Testis (tissue), 3 donors: ENCODE data around the gene HECW1. TPM values are rescaled to one million over a fixed set of nuclear protein-coding genes. Genes with fewer than 3 reads are reported as not detected.

Source experiments
- DNase-seq: peaks from one replicate; pipeline ENCODE4 v3.0.0-alpha.2; 2019
- H3K27ac ChIP-seq, 2 donors: fragments of 200-600 bp; sonication (generic); one replicate each; pipeline ENCODE4 v1.5.1; 2019
- H3K27me3 ChIP-seq: fragments of 200-600 bp; sonication (generic); one replicate; pipeline ENCODE4 v1.5.1; 2019
- H3K36me3 ChIP-seq: fragments of 200-600 bp; sonication (generic); one replicate; pipeline ENCODE4 v1.5.1; 2017; ENCODE audit warnings: low read depth; ENCODE audit errors: missing control alignments
- H3K4me1 ChIP-seq: fragments of 200-600 bp; sonication (generic); one replicate; pipeline ENCODE4 v1.5.1; 2019
- H3K4me3 ChIP-seq, 2 donors: fragments of 200-600 bp; sonication (generic); one replicate each; pipeline ENCODE4 v1.5.1; 2017 to 2019
- H3K9me3 ChIP-seq: fragments of 200-600 bp; sonication (generic); one replicate; pipeline ENCODE4 v1.5.1; 2017
- POLR2A ChIP-seq: fragments of 450-650 bp; IDR thresholded peaks from one replicate; pipeline ENCODE4 v1.6.1; 2017; ENCODE audit warnings: antibody characterized with exemption, mild to moderate bottlenecking, moderate library complexity
- whole genome bisulfite sequencing, 2 donors: methylation state at CpG; one replicate each; pipeline ENCODE4 v1.1.5; 2018; 5-methylcytosine and 5-hydroxymethylcytosine counted together
- intact Hi-C: fragments of 100-400 bp; cut with DNase I; formaldehyde crosslinking; loops from one replicate; pipeline ENCODE4 v1.15.1; 2023; ENCODE audit warnings: low total_unique reads
- polyA plus RNA-seq: library from polyadenylated mRNA; stranded (reverse); fragments of 350-450 nt; fragmentation: Illumina TruSeq; extraction: RNeasy Lipid Tissue Mini Kit (QIAGEN cat#74804); gene quantifications from one replicate; pipeline ENCODE4 v1.2.3, GENCODE V29; 2014; ENCODE audit warnings: low read depth, low replicate concordance; ENCODE audit not compliant: insufficient read depth
- total RNA-seq, 2 donors: library from RNA; depleted of rRNA; stranded (reverse); fragments of >200 nt; gene quantifications; one replicate each; pipeline ENCODE4 v1.2.3, GENCODE V29; 2016
- TF ChIP-seq, protein P1 (sequence below), 3 experiments: fragments of 450-650 bp in 2 of 3; fragments of 200-600 bp in 1 of 3; sonication (generic) in 1 of 3; IDR thresholded peaks; one replicate each; pipeline ENCODE4 v1.5.1; 2016 to 2019; ENCODE audit warnings: antibody characterized with exemption in 3 of 3, mild to moderate bottlenecking in 2 of 3, moderate library complexity in 1 of 3

Gene HECW1
- total and polyA plus RNA-seq, 3 donors from 2014 or later: 3.2 to 14.5 (median 5.0) TPM

DNA sequence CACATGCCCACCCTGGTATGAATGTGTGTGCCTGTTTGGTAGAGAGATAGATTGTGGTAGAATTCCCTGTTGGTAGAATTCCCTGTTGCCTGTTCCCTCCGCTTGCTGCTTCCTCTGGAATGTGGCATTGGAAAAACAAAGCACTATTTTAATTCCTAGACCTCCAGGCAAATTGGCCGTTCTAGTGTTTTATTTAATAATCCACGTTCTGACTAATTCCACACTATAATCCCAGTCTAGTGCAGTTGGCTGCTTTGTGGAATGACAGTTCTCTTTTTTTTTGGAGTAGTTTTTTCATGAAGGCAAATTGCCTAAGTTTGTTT, 2.0 kb downstream of the HECW1 start:
- WGBS, 2 donors: 32 to 46% methylated on average over 3 of the region's 3 CpGs
- no peak overlapping the region for H3K27ac ChIP-seq
- H3K27me3 ChIP-seq: peaks cover 3% of the 10 kb centered on the region

DNA sequence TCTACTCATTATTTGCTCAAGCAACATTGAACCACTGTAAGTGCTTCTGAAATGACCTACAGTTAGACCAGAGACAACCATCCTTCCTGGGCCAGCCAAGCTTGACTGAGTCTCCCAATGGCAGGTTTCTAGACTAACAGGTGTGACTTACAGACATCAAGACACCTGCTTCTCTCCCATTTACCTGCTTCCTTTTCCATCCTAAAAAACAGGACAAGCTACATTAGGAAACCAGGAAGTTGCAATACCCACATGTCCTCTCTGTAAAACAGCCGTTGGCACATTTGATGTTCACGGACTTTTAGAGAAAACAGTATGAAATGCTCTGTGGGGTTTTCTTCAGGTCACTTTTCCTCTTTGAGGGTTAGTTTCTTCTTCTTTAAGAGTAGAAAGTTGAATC, 4.0 kb downstream of the HECW1 start:
- Histone ChIP-seq H3K27ac (no peak overlapping the region), H3K4me1 (peaks cover 16% of the 10 kb centered on the region), H3K36me3 (no peaks in the 10 kb centered on the region), H3K27me3 (peaks cover 3% of the 10 kb centered on the region), H3K9me3 (no peaks in the 10 kb centered on the region), H3K4me3 (no peak overlapping the region)
- no peak for DNase-seq
- TF ChIP-seq, protein P1, sequence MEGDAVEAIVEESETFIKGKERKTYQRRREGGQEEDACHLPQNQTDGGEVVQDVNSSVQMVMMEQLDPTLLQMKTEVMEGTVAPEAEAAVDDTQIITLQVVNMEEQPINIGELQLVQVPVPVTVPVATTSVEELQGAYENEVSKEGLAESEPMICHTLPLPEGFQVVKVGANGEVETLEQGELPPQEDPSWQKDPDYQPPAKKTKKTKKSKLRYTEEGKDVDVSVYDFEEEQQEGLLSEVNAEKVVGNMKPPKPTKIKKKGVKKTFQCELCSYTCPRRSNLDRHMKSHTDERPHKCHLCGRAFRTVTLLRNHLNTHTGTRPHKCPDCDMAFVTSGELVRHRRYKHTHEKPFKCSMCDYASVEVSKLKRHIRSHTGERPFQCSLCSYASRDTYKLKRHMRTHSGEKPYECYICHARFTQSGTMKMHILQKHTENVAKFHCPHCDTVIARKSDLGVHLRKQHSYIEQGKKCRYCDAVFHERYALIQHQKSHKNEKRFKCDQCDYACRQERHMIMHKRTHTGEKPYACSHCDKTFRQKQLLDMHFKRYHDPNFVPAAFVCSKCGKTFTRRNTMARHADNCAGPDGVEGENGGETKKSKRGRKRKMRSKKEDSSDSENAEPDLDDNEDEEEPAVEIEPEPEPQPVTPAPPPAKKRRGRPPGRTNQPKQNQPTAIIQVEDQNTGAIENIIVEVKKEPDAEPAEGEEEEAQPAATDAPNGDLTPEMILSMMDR (IDR thresholded peaks at IDR 0.05): no peak
- TF ChIP-seq POLR2A: no peak
- 68 to 69% methylated on average over 2 of the region's 2 CpGs for WGBS, 2 donors
- intact Hi-C loops: no loop called here

More for the DNA sequence above, 2.0 kb downstream of the HECW1 start:
- Histone ChIP-seq H3K36me3 (no peaks in the 10 kb centered on the region), H3K4me3 (no peak overlapping the region), H3K9me3 (no peaks in the 10 kb centered on the region), H3K4me1 (peaks cover 16% of the 10 kb centered on the region)
- TF ChIP-seq, protein P1 (IDR thresholded peaks at IDR 0.05): no peak
- no peak for TF ChIP-seq POLR2A
- intact Hi-C loops: no loop called here
- no peak for DNase-seq

DNA sequence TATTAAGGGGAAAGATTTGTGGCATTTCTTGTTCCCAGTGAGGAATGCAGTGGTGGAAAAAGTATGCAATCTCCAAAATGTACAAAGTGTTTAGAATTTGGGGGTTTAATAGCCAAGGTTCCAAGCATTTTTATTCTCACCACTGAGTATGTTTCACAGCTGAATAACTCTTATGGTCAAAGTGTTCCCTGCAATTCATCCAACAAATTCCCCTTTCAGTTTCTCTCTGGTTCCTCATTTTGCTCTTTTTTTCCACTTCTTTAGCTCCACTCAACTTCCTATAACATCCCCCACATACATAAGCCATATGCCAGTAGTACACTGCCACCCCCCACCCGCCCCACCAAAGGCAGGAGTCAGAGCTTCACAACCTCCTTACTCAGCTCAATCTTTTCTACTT, 4.6 kb downstream of the HECW1 start:
- WGBS, 2 donors: 50 to 64% methylated on average over 1 of the region's 1 CpG
- H3K27me3 ChIP-seq: peaks cover 3% of the 10 kb centered on the region
- H3K4me1 ChIP-seq: peaks cover 16% of the 10 kb centered on the region
- no peaks in the 10 kb centered on the region for H3K9me3 ChIP-seq
- TF ChIP-seq, protein P1 (IDR thresholded peaks at IDR 0.05): no peak
- no peak for TF ChIP-seq POLR2A
- H3K36me3 ChIP-seq: no peaks in the 10 kb centered on the region
- intact Hi-C loops: no loop called here
- DNase-seq: no peak
- H3K27ac ChIP-seq: no peak overlapping the region
- H3K4me3 ChIP-seq: no peak overlapping the region

DNA sequence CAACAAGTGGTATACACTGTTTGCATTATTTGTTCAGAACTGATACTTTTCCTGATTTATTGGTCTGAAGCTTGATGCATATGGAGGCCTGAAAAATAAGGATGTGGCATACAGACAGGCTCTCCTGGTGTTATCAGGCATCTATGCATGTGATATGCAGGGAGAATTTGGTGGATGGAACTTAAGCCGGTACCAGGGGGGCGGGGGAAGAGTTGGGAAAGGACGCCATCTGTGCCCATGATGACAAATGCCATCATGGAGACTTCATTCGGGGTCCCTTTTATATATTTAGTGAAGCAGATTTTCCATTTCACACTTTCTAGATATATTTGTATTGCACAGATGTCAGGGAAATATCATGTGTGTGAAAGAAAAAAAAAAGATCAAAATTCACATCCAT, 5.4 kb downstream of the HECW1 start:
- peaks cover 13% of the 10 kb centered on the region for H3K4me1 ChIP-seq
- H3K36me3 ChIP-seq: no peaks in the 10 kb centered on the region
- no peaks in the 10 kb centered on the region for H3K9me3 ChIP-seq
- H3K27ac ChIP-seq: no peak overlapping the region
- intact Hi-C loops: no loop called here
- WGBS, 2 donors: 86 to 93% methylated on average over 4 of the region's 4 CpGs
- peaks cover 3% of the 10 kb centered on the region for H3K27me3 ChIP-seq
- no peak for DNase-seq
- H3K4me3 ChIP-seq: no peak overlapping the region
- no peak for TF ChIP-seq POLR2A
- TF ChIP-seq, protein P1 (IDR thresholded peaks at IDR 0.05): no peak

DNA sequence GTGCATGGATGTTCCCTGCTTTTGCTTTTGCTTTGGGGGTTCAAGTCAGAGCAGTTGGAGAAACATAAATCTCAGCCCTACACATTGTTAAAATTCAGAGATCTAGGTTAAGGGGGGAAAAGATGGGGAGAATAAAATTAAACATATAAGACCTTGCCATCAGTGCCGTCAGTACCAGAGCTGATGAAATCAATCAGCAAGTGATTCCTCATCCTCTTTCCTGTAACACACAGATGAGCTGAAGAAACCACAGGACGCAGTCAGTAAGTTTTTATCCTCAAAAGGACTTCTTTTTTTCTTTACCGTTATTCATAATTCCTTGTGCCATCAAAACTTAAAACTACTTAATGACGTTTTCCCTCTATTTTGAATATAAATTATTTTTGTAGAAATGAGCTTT, 5.9 kb downstream of the HECW1 start:
- no peak overlapping the region for H3K27ac ChIP-seq
- WGBS, 2 donors: 85 to 89% methylated on average over 4 of the region's 4 CpGs
- intact Hi-C loops: no loop called here
- H3K27me3 ChIP-seq: peaks cover 3% of the 10 kb centered on the region
- DNase-seq: no peak
- no peaks in the 10 kb centered on the region for H3K9me3 ChIP-seq
- no peak for TF ChIP-seq POLR2A
- TF ChIP-seq, protein P1 (IDR thresholded peaks at IDR 0.05): no peak
- H3K4me1 ChIP-seq: peaks cover 8% of the 10 kb centered on the region
- no peaks in the 10 kb centered on the region for H3K36me3 ChIP-seq
- no peak overlapping the region for H3K4me3 ChIP-seq
